Astrocyte (in vitro differentiated cells and primary cell): ENCODE data around the gene PLA2G4F. TPM values are rescaled to one million over a fixed set of nuclear protein-coding genes. Genes with fewer than 3 reads are reported as not detected.

Source experiments
- DNase-seq: peaks from one replicate; pipeline ENCODE4 v3.0.0-alpha.2; 2010; ENCODE audit warnings: low read depth
- FAIRE-seq: peaks from 2 replicates; lab custom pipeline; 2011; peaks lifted over from hg19 to GRCh38; lab: Jason Lieb, UNC
- H2AFZ ChIP-seq: 2 replicates; pipeline ENCODE4 v1.6.0; 2012; ENCODE audit warnings: low read depth, low read length, inconsistent platforms
- H3K27ac ChIP-seq: 2 replicates; pipeline ENCODE4 v1.5.1; 2011; ENCODE audit warnings: low read depth, low read length, inconsistent platforms
- H3K27me3 ChIP-seq: 2 replicates; pipeline ENCODE4 v1.6.0; 2011; ENCODE audit warnings: low read length, inconsistent platforms; ENCODE audit not compliant: insufficient read depth
- H3K36me3 ChIP-seq: 2 replicates; pipeline ENCODE4 v1.5.1; 2011; ENCODE audit warnings: low read length, inconsistent platforms; ENCODE audit not compliant: insufficient read depth
- H3K4me1 ChIP-seq: 2 replicates; pipeline ENCODE4 v1.5.1; 2011; ENCODE audit warnings: low read length, inconsistent platforms; ENCODE audit not compliant: insufficient read depth
- H3K4me2 ChIP-seq: 2 replicates; pipeline ENCODE4 v1.6.0; 2012; ENCODE audit warnings: low read length, inconsistent platforms
- H3K4me3 ChIP-seq: 2 replicates; pipeline ENCODE4 v1.5.1; 2011; ENCODE audit warnings: low read depth, mild to moderate bottlenecking, low read length, inconsistent platforms; ENCODE audit not compliant: insufficient read depth
- H3K79me2 ChIP-seq: 2 replicates; pipeline ENCODE4 v1.6.0; 2012; ENCODE audit warnings: mild to moderate bottlenecking, low read length, inconsistent platforms; ENCODE audit not compliant: insufficient read depth
- H3K9ac ChIP-seq: 2 replicates; pipeline ENCODE4 v1.6.0; 2012; ENCODE audit warnings: mild to moderate bottlenecking, low read length, inconsistent platforms
- H3K9me3 ChIP-seq: 2 replicates; pipeline ENCODE4 v1.5.1; 2012; ENCODE audit warnings: low read depth, mild to moderate bottlenecking, low read length, inconsistent platforms; ENCODE audit not compliant: insufficient read depth
- H4K20me1 ChIP-seq: 2 replicates; pipeline ENCODE4 v1.6.0; 2012; ENCODE audit warnings: low read length, inconsistent platforms; ENCODE audit not compliant: insufficient read depth
- H3K27ac Mint-ChIP-seq: one replicate; pipeline ENCODE4 v1.8.0; 2021; ENCODE audit warnings: mild to moderate bottlenecking, mixed read lengths; ENCODE audit not compliant: unreplicated experiment
- H3K27me3 Mint-ChIP-seq: one replicate; pipeline ENCODE4 v1.8.0; 2021; ENCODE audit warnings: low read depth, mixed read lengths; ENCODE audit not compliant: unreplicated experiment
- H3K36me3 Mint-ChIP-seq: one replicate; pipeline ENCODE4 v1.8.0; 2021; ENCODE audit warnings: low read depth, mixed read lengths; ENCODE audit not compliant: unreplicated experiment
- H3K4me1 Mint-ChIP-seq: one replicate; pipeline ENCODE4 v1.8.0; 2021; ENCODE audit warnings: low read depth, mixed read lengths; ENCODE audit not compliant: unreplicated experiment
- H3K4me3 Mint-ChIP-seq: one replicate; pipeline ENCODE4 v1.8.0; 2021; ENCODE audit warnings: mild to moderate bottlenecking, moderate library complexity, mixed read lengths; ENCODE audit not compliant: unreplicated experiment
- H3K9me3 Mint-ChIP-seq: one replicate; pipeline ENCODE4 v1.8.0; 2021; ENCODE audit warnings: mild to moderate bottlenecking, mixed read lengths; ENCODE audit not compliant: unreplicated experiment
- EZH2 ChIP-seq: IDR thresholded peaks from 2 replicates; pipeline ENCODE4 v1.6.1; 2012; ENCODE audit warnings: mild to moderate bottlenecking, low read length, inconsistent platforms; ENCODE audit not compliant: insufficient read depth
- total RNA-seq: library from RNA; stranded (reverse); gene quantifications from 2 replicates; pipeline ENCODE4 v1.2.1, GENCODE V29; 2021
- TF ChIP-seq, protein P1 (sequence below): IDR thresholded peaks from 2 replicates; pipeline ENCODE4 v1.5.1; 2011; ENCODE audit warnings: low read depth, mild to moderate bottlenecking, inconsistent platforms, low read length, moderate library complexity; ENCODE audit not compliant: insufficient read depth

Gene PLA2G4F
- total RNA-seq, 1 donor from 2014 or later, result 0.30 TPM

DNA sequence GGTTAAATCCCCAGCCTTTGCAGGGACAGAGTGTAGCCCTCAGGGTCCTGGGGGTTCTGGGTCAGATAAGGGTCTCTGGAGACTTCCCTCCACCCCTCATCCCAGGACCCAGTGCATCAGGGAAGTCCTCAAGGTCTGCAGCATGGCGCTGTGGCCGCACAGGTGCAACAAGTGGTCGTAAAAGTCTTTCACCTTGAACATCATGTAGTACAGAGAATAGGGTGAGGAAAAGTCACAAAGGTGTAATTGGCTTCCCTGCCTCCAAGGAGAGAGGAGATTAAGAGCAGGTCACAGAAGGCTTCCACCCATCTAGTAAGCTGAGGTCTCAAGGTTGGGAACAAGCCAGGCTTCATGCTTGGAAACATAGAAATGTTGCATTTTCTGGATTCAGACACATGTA is 32.9 kb downstream of the PLA2G4F start:
- no peak for FAIRE-seq

DNA sequence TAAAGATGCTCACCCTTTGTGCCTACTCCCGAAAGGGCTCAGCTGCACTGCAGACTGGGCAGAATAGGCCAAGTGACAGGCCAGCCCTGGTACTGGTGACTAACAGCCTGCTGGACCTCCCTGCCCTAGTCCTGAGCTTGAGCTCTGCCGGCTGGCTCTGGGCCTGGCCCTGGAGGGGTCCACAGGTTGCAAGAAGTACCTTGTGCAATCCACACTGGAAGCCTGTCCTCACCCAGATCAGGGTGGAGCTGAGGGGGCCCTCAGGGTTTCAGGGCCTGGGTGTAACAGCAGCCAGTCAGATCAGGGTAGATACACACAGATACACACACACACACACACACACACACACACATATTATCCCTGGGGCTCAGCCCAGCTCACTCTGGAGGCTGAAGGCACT is 34.8 kb downstream of the PLA2G4F start:
- H3K9ac ChIP-seq, result no peak overlapping the region
- H2AFZ ChIP-seq, result no peak overlapping the region
- no peaks in the 10 kb centered on the region for H3K9me3 ChIP-seq
- H3K79me2 ChIP-seq, result no peaks in the 10 kb centered on the region
- DNase-seq (no peak), FAIRE-seq (no peak)
- no peak overlapping the region for H3K4me2 ChIP-seq
- peaks cover 55% of the 10 kb centered on the region for H3K27me3 ChIP-seq
- no peaks in the 10 kb centered on the region for H3K9me3 Mint-ChIP-seq
- H3K4me1 ChIP-seq, result no peaks in the 10 kb centered on the region
- H3K36me3 ChIP-seq, result no peaks in the 10 kb centered on the region
- no peak overlapping the region for H3K27ac Mint-ChIP-seq
- no peak overlapping the region for H3K27ac ChIP-seq
- H3K4me3 Mint-ChIP-seq, result no peak overlapping the region
- H4K20me1 ChIP-seq, result no peaks in the 10 kb centered on the region
- H3K4me3 ChIP-seq, result no peak overlapping the region
- no peak for TF ChIP-seq EZH2
- TF ChIP-seq, protein P1, sequence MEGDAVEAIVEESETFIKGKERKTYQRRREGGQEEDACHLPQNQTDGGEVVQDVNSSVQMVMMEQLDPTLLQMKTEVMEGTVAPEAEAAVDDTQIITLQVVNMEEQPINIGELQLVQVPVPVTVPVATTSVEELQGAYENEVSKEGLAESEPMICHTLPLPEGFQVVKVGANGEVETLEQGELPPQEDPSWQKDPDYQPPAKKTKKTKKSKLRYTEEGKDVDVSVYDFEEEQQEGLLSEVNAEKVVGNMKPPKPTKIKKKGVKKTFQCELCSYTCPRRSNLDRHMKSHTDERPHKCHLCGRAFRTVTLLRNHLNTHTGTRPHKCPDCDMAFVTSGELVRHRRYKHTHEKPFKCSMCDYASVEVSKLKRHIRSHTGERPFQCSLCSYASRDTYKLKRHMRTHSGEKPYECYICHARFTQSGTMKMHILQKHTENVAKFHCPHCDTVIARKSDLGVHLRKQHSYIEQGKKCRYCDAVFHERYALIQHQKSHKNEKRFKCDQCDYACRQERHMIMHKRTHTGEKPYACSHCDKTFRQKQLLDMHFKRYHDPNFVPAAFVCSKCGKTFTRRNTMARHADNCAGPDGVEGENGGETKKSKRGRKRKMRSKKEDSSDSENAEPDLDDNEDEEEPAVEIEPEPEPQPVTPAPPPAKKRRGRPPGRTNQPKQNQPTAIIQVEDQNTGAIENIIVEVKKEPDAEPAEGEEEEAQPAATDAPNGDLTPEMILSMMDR, result no peak
- peaks cover 23% of the 10 kb centered on the region for H3K27me3 Mint-ChIP-seq
- H3K4me1 Mint-ChIP-seq, result no peaks in the 10 kb centered on the region
- peaks cover 2% of the 10 kb centered on the region for H3K36me3 Mint-ChIP-seq

More for the DNA sequence above, 32.9 kb downstream of the PLA2G4F start:
- Histone ChIP-seq H4K20me1 (no peaks in the 10 kb centered on the region), H3K9me3 (no peaks in the 10 kb centered on the region), H3K4me3 (no peak overlapping the region), H3K27ac (no peak overlapping the region), H3K36me3 (no peaks in the 10 kb centered on the region), H3K27me3 (peaks cover 51% of the 10 kb centered on the region), H2AFZ (no peak overlapping the region), H3K9ac (no peak overlapping the region), H3K4me2 (no peak overlapping the region), H3K79me2 (no peaks in the 10 kb centered on the region), H3K4me1 (no peaks in the 10 kb centered on the region)
- TF ChIP-seq, protein P1, result no peak
- TF ChIP-seq EZH2, result no peak
- peaks cover 23% of the 10 kb centered on the region for H3K27me3 Mint-ChIP-seq
- H3K4me3 Mint-ChIP-seq, result no peak overlapping the region
- H3K27ac Mint-ChIP-seq, result no peak overlapping the region
- DNase-seq, result no peak
- H3K4me1 Mint-ChIP-seq, result no peaks in the 10 kb centered on the region
- H3K9me3 Mint-ChIP-seq, result no peaks in the 10 kb centered on the region
- peaks cover 2% of the 10 kb centered on the region for H3K36me3 Mint-ChIP-seq

DNA sequence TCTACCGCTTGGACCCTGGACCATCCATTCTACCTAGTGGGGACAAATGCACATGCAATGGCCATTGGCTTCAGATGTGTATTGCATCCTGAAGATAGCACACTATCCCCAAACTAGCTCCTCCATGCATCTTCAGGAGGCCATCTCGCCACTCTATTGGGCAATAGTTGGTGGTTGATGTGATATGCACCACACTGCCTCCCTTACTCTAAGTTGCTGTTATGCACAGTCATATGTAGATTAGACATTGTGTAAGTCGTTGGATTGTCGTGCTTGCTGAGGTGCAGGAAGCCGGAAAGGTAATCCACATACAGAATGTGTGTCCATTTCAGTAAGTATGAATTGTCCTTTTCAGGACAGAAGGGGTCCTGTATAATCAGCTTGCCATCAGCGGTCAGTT is 35.4 kb downstream of the PLA2G4F start:
- Mint-ChIP-seq H3K4me3 (no peak overlapping the region), H3K36me3 (peaks cover 2% of the 10 kb centered on the region), H3K9me3 (peaks cover 2% of the 10 kb centered on the region), H3K27me3 (peaks cover 23% of the 10 kb centered on the region), H3K27ac (no peak overlapping the region), H3K4me1 (no peaks in the 10 kb centered on the region)
- H3K4me3 ChIP-seq, result no peak overlapping the region
- peaks cover 55% of the 10 kb centered on the region for H3K27me3 ChIP-seq
- no peaks in the 10 kb centered on the region for H3K4me1 ChIP-seq
- H4K20me1 ChIP-seq, result no peaks in the 10 kb centered on the region
- TF ChIP-seq EZH2, result no peak
- H3K27ac ChIP-seq, result no peak overlapping the region
- H2AFZ ChIP-seq, result no peak overlapping the region
- FAIRE-seq (no peak), DNase-seq (no peak)
- no peak overlapping the region for H3K4me2 ChIP-seq
- no peak overlapping the region for H3K9ac ChIP-seq
- no peaks in the 10 kb centered on the region for H3K79me2 ChIP-seq
- H3K36me3 ChIP-seq, result no peaks in the 10 kb centered on the region
- H3K9me3 ChIP-seq, result no peaks in the 10 kb centered on the region
